LNCaP clone FGC (cell line): ENCODE data around the gene RASSF1.

Experiments used
- DNase-seq: peaks from one replicate; pipeline ENCODE4 v3.0.0-alpha.2; 2011; ENCODE audit warnings: low read depth
- H3K4me3 ChIP-seq: 2 replicates; pipeline ENCODE4 v1.5.1; 2011; ENCODE audit warnings: mild to moderate bottlenecking, low read depth, low read length, control low read depth
- CTCF ChIP-seq: IDR thresholded peaks from 2 replicates; pipeline ENCODE4 v1.5.1; 2012; ENCODE audit warnings: mild to moderate bottlenecking; ENCODE audit not compliant: control insufficient read depth, insufficient read depth; ENCODE audit errors: extremely low read depth

RASSF1 gene

GRCh38 chr3:50340448-50341329, at the start of gene RASSF1:
RASSF1 (minus strand) TSS chr3:50340836; CDS start chr3:50340805, 31 bp downstream.
- H3K4me3 ChIP-seq: no peak within 1 kb of the TSS
- no peak for DNase-seq
- TF ChIP-seq CTCF: no peak

- no peak for TF ChIP-seq CTCF
- no peak for DNase-seq
- H3K4me3 ChIP-seq: no peak overlapping the region
Observed at GRCh38 chr3:50389414-50389767, 48.8 kb upstream of the RASSF1 start.

- DNase-seq: no peak
- TF ChIP-seq CTCF: no peak
- no peak overlapping the region for H3K4me3 ChIP-seq
Observed at GRCh38 chr3:50388720-50389413, 48.2 kb upstream of the RASSF1 start.

- no peak for DNase-seq
- H3K4me3 ChIP-seq: no peak overlapping the region
- TF ChIP-seq CTCF: peak; percentile 31
Observed at GRCh38 chr3:50388016-50388719, 47.5 kb upstream of the RASSF1 start.

GRCh38 chr3:50385754-50386153, 45.1 kb upstream of the RASSF1 start:
- TF ChIP-seq CTCF: no peak
- H3K4me3 ChIP-seq: no peak overlapping the region
- DNase-seq: no peak

GRCh38 chr3:50383750-50384149, 43.1 kb upstream of the RASSF1 start:
- no peak overlapping the region for H3K4me3 ChIP-seq
- no peak for TF ChIP-seq CTCF
- no peak for DNase-seq
